ENCODE data around the gene MYO9B. TPM values are rescaled to one million over a fixed set of nuclear protein-coding genes. Genes with fewer than 3 reads are reported as not detected.

Gene MYO9B, protein sequence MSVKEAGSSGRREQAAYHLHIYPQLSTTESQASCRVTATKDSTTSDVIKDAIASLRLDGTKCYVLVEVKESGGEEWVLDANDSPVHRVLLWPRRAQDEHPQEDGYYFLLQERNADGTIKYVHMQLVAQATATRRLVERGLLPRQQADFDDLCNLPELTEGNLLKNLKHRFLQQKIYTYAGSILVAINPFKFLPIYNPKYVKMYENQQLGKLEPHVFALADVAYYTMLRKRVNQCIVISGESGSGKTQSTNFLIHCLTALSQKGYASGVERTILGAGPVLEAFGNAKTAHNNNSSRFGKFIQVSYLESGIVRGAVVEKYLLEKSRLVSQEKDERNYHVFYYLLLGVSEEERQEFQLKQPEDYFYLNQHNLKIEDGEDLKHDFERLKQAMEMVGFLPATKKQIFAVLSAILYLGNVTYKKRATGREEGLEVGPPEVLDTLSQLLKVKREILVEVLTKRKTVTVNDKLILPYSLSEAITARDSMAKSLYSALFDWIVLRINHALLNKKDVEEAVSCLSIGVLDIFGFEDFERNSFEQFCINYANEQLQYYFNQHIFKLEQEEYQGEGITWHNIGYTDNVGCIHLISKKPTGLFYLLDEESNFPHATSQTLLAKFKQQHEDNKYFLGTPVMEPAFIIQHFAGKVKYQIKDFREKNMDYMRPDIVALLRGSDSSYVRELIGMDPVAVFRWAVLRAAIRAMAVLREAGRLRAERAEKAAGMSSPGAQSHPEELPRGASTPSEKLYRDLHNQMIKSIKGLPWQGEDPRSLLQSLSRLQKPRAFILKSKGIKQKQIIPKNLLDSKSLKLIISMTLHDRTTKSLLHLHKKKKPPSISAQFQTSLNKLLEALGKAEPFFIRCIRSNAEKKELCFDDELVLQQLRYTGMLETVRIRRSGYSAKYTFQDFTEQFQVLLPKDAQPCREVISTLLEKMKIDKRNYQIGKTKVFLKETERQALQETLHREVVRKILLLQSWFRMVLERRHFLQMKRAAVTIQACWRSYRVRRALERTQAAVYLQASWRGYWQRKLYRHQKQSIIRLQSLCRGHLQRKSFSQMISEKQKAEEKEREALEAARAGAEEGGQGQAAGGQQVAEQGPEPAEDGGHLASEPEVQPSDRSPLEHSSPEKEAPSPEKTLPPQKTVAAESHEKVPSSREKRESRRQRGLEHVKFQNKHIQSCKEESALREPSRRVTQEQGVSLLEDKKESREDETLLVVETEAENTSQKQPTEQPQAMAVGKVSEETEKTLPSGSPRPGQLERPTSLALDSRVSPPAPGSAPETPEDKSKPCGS (N-terminal part only)
- total RNA-seq = 10 to 100 TPM; 84.3 to 86.9 TPM

DNA sequence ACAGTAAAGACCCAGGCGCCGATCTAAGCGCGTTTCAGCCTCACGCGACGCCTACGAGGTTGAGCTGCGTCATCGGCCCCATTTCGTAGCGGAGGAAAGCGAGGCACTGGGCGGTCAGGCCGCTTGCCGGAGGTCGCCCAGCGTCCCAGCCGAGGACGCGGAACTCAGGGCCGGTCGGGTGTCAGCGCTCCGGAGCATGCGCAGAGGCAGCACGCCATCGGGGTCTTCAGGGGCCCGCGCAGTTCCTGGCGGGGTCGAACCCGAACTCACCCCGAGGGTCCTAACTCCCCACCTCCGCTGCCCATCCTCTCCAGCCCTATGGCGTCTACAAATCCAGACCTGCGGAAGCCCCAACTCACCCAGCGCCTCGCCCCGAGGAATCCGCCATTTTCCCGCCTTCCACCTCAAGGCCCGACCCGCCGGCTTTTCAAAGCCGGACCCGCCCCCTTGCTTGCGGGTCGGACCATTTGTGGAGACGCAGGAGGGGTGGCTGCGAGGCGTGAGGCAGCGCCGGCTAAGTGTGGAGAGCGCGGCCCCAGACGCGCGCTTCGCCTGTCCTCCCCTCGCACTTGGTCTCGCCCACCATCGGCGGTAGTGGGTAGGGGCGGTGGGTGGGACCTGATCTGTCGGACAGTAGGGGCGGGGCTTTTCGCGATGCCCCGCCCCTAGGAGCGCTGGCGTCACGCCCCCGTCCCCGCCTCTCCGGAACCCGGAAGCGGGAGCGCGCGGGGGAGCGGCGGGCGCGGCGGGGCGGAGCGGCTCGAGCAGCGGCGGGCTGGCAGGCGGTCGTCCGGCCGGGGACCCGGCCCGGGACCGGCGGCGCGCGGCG, at the start of gene MYO9B, which contains the start of gene HAUS8:
MYO9B (plus strand) TSS at position 743 of the 829 bp plus-strand sequence. CDS start 25,941 bp downstream, outside the sequence.
HAUS8 (minus strand) TSS at position 418 of the 829 bp plus-strand sequence; CDS start at position 388, 30 bp downstream.
- H3K27ac Mint-ChIP-seq = peak within 1 kb of the TSS; percentile 98
- H3K9me3 Mint-ChIP-seq = no peaks in the 10 kb centered on the region
- no peaks in the 10 kb centered on the region for H3K27me3 Mint-ChIP-seq
- peak within 1 kb of the TSS; percentile 99 for H3K4me3 Mint-ChIP-seq
- peaks cover 26% of the 10 kb centered on the region for H3K36me3 Mint-ChIP-seq
- DNase-seq = peak; percentile 100
- peaks cover 54% of the 10 kb centered on the region for H3K4me1 Mint-ChIP-seq

DNA sequence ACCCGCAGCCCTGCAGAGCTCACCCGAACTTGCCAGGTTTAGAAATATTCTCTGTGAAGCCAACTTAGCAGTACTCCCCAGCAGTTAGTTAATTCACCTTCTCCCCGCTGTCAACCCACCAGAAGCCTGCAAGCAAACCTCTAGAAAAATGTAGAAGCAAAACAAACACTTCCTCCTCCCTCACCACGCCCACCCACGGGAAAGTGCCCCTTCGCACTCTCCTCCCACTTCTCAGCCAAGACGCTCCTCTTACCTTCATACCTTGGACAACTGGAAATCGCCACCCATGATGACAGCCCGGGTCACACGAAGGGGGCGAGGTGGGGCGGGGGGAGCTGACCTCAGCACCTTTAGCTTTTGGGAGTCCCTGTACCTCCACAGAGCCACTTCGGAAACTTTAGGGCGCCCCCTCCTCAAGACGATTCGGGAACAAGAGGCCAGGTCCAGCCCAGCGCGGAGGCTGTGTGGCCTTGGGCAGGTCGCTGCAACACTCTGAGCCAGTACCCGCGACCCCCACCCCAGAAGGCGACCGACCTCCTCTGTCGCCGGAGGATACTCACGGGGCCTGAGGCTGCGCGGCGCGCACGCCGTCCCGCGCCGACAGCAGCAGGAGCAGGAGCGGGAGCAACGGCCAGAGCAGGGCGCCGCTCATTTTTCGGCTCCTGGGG, 49.5 kb upstream of the MYO9B start:
- Mint-ChIP-seq H3K9me3 (peaks cover 18% of the 10 kb centered on the region), H3K36me3 (peaks cover 12% of the 10 kb centered on the region), H3K4me1 (peaks cover 7% of the 10 kb centered on the region), H3K27me3 (peaks cover 46% of the 10 kb centered on the region), H3K27ac (no peak overlapping the region), H3K4me3 (peak overlapping the region; percentile 29)
- DNase-seq = no peak

GRCh38 chr19:17026706-17027534, 48.7 kb upstream of the MYO9B start, which contains the start of gene CPAMD8:
Gene CPAMD8, minus strand, starts transcription at chr19:17026810. Its CDS starts 168 bp downstream, at chr19:17026642.
- Mint-ChIP-seq H3K27ac (no peak within 1 kb of the TSS), H3K36me3 (peaks cover 12% of the 10 kb centered on the region), H3K9me3 (peaks cover 18% of the 10 kb centered on the region), H3K4me1 (peaks cover 7% of the 10 kb centered on the region), H3K27me3 (peaks cover 46% of the 10 kb centered on the region), H3K4me3 (peak within 1 kb of the TSS; percentile 47)
- no peak for DNase-seq

DNA sequence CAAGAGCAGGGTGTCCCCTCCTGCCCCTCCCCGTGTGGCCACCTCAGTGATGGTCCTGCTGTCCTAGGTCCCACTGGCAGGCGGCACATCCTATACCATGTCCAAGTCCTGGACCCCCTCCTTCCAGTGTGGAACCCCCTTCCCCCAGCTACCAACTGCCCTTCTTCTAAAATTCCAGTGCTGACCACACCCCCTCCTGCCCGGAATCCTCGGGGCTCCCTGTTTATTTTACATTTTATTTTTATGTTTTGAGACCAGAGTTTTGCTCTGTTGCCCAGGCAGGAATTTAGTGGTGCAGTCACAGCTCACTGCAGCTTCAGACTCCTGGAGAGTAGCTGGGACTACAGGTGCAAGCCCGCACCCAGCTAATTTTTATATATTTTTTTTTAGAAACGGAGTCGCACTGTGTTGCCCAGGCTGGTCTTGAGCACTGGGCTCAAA, 48.0 kb upstream of the MYO9B start:
- Mint-ChIP-seq H3K27me3 (peaks cover 46% of the 10 kb centered on the region), H3K9me3 (peaks cover 14% of the 10 kb centered on the region), H3K4me3 (peak overlapping the region; percentile 47), H3K4me1 (peaks cover 7% of the 10 kb centered on the region), H3K27ac (no peak overlapping the region), H3K36me3 (peaks cover 12% of the 10 kb centered on the region)
- no peak for DNase-seq

GRCh38 chr19:17031741-17032140, 43.8 kb upstream of the MYO9B start:
- no peaks in the 10 kb centered on the region for H3K36me3 Mint-ChIP-seq
- DNase-seq = no peak
- H3K27ac Mint-ChIP-seq = no peak overlapping the region
- H3K4me3 Mint-ChIP-seq = no peak overlapping the region
- H3K27me3 Mint-ChIP-seq = peaks cover 26% of the 10 kb centered on the region
- H3K4me1 Mint-ChIP-seq = peaks cover 2% of the 10 kb centered on the region
- no peaks in the 10 kb centered on the region for H3K9me3 Mint-ChIP-seq

DNA sequence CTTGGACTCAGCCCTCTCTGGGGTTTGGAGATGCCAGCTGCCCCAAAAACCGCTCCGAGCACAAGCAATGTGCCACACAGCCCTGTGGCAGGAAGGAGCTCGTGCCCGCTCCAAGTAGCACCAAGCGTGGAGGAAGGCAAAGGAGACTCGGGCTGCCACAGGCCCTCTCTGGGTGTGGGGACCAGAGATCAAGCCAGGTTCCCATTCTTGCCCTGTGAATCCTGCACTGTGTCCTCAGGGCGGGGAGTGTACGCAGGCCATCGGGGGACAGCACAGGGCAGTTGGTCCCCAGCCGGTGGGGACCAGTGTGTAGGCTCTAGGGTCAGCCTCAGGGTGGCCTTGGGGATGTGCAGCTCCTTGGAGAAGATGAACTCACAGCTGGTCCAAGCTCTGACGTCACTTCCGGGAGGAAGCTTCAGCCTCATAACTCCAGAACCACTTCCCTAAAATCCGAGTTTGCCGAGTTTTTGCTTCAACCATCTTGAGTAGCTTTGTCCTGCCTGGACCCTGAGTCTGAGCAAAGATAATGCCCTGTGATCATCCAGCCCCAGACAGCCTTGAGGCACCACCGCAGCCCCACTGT, 39.6 kb upstream of the MYO9B start:
- Mint-ChIP-seq H3K27me3 (peaks cover 8% of the 10 kb centered on the region), H3K27ac (no peak overlapping the region), H3K4me1 (no peaks in the 10 kb centered on the region), H3K4me3 (no peak overlapping the region), H3K9me3 (no peaks in the 10 kb centered on the region), H3K36me3 (no peaks in the 10 kb centered on the region)
- no peak for DNase-seq

DNA sequence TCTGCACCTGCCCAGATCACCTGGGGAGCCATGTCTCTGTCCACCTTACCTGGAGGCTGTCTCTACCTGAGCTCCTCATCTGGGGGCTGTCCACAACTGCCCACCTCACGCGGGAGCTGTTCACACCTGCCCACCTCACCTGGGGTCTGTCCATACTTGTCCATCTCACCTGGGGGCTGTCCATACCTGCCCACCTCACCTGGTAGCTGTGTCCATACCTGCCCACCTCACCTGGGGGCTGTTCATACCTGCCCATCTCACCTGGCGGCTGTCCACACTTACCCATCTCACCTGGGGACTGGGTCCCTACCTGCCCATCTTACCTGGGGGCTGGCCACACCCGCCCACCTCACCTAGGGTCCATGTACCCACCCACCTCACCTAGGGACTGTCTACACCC, 38.9 kb upstream of the MYO9B start:
- H3K27ac Mint-ChIP-seq = no peak overlapping the region
- H3K4me1 Mint-ChIP-seq = no peaks in the 10 kb centered on the region
- H3K36me3 Mint-ChIP-seq = no peaks in the 10 kb centered on the region
- H3K27me3 Mint-ChIP-seq = peaks cover 8% of the 10 kb centered on the region
- DNase-seq = no peak
- H3K9me3 Mint-ChIP-seq = no peaks in the 10 kb centered on the region
- no peak overlapping the region for H3K4me3 Mint-ChIP-seq

- peaks cover 8% of the 10 kb centered on the region for H3K27me3 Mint-ChIP-seq
- DNase-seq = no peak
- no peaks in the 10 kb centered on the region for H3K4me1 Mint-ChIP-seq
- H3K4me3 Mint-ChIP-seq = no peak overlapping the region
- H3K27ac Mint-ChIP-seq = no peak overlapping the region
- no peaks in the 10 kb centered on the region for H3K36me3 Mint-ChIP-seq
- no peaks in the 10 kb centered on the region for H3K9me3 Mint-ChIP-seq
These were observed 38.4 kb upstream of the MYO9B start for GRCh38 chr19:17037184-17037583.

- Mint-ChIP-seq H3K27me3 (peaks cover 8% of the 10 kb centered on the region), H3K27ac (no peak overlapping the region), H3K4me3 (no peak overlapping the region)
These were observed 37.5 kb upstream of the MYO9B start for GRCh38 chr19:17037966-17038500.

DNA sequence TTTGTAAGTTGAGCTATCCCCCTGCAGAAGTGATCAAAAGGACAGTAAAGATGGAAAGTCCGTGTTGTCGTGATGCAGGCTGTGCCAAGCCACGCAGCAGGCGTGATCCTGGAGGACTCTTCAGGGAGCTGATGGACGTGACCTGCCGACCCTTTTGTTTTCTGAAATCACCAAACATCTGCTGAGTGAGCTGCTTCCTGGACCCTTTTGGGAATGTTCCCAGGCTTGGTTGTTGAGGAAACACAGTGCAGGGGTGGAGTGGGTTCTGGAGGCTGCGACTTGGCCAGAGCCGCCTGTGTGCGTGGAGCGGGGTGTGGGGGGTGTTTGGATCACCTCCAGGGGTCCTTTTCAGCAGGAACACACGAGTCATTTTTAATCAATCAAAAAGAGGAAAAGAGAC, 33.6 kb upstream of the MYO9B start:
- no peaks in the 10 kb centered on the region for H3K36me3 Mint-ChIP-seq
- no peak overlapping the region for H3K4me3 Mint-ChIP-seq
- H3K27ac Mint-ChIP-seq = no peak overlapping the region
- H3K27me3 Mint-ChIP-seq = peaks cover 4% of the 10 kb centered on the region
- no peak for DNase-seq
- H3K4me1 Mint-ChIP-seq = no peaks in the 10 kb centered on the region
- no peaks in the 10 kb centered on the region for H3K9me3 Mint-ChIP-seq

More at GRCh38 chr19:17037966-17038500, 37.5 kb upstream of the MYO9B start:
- H3K4me1 Mint-ChIP-seq = no peaks in the 10 kb centered on the region
- DNase-seq = no peak
- no peaks in the 10 kb centered on the region for H3K9me3 Mint-ChIP-seq
- H3K36me3 Mint-ChIP-seq = no peaks in the 10 kb centered on the region

- Mint-ChIP-seq H3K36me3 (peaks cover 2% of the 10 kb centered on the region), H3K27ac (no peak overlapping the region), H3K4me3 (no peak overlapping the region), H3K27me3 (no peaks in the 10 kb centered on the region), H3K9me3 (no peaks in the 10 kb centered on the region), H3K4me1 (no peaks in the 10 kb centered on the region)
- DNase-seq = no peak
These were observed 31.8 kb upstream of the MYO9B start for GRCh38 chr19:17043744-17044143.

DNA sequence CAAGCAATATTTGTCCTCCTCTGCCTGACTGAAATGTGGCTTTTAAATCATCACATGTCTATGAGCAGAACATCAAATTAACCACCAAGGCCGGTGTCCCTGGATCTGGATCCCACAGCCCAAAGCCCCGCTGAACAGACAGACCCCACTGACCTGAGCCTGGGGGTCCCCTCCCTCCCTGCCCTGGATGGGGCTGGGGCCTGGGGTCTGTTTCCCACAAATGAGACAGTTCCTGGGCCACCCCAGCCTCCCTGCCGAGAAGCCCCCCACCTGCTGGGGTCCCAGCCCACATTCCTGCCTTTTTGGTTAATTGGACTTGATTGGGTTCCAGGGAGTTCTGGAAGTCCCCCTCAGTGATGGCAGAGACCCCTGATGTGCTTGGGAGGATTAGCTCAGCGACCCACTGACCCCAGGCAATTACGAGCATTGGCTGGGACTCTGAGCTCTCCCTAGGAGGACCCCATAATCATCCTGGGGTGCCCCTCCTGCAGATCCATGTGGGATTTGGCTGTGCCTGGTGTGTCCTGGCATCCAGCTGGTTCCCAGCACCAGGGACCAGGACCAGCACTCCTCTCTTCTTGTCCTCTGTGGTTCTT, 29.6 kb upstream of the MYO9B start:
- no peak for DNase-seq
- Mint-ChIP-seq H3K4me1 (no peaks in the 10 kb centered on the region), H3K36me3 (peaks cover 2% of the 10 kb centered on the region), H3K27me3 (no peaks in the 10 kb centered on the region), H3K4me3 (no peak overlapping the region), H3K27ac (no peak overlapping the region), H3K9me3 (no peaks in the 10 kb centered on the region)
